ENCODE data around the gene ZNF407.

DNA sequence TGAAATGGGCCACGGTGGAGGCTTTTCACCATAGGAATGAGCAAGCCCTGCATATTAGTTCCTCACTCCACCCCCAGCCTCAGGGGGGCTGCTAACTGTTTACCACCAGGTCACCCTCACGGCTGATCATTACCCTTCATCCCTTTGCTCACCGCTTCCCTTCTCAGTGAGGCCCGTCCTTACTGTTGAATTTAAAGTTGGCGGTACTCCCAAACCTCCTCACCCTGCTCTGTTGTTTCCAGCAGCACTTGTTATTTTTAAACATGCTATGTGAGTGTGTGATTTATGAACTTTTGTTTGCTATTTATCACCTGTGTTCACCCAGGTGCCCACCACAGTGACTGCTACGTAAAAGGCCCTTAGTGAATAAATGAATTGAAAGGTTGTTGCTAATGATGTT is 243.6 kb downstream of the ZNF407 start:
- TF ChIP-seq CTCF (IDR thresholded peaks at IDR 0.05) (no peak), POLR2A (IDR thresholded peaks at IDR 0.05) (no peak), POLR2AphosphoS5 (IDR thresholded peaks at IDR 0.05) (no peak), EP300 (IDR thresholded peaks at IDR 0.05) (no peak)

Data from gastroesophageal sphincter (tissue), 3 donors.